ENCODE results near the gene DIABLO.
"Not testable (repeated sequence)": the region's sequence is repeated elsewhere in the genome, so short reads cannot be mapped to it uniquely, and the experiment has no call there.

The DIABLO gene

DNA sequence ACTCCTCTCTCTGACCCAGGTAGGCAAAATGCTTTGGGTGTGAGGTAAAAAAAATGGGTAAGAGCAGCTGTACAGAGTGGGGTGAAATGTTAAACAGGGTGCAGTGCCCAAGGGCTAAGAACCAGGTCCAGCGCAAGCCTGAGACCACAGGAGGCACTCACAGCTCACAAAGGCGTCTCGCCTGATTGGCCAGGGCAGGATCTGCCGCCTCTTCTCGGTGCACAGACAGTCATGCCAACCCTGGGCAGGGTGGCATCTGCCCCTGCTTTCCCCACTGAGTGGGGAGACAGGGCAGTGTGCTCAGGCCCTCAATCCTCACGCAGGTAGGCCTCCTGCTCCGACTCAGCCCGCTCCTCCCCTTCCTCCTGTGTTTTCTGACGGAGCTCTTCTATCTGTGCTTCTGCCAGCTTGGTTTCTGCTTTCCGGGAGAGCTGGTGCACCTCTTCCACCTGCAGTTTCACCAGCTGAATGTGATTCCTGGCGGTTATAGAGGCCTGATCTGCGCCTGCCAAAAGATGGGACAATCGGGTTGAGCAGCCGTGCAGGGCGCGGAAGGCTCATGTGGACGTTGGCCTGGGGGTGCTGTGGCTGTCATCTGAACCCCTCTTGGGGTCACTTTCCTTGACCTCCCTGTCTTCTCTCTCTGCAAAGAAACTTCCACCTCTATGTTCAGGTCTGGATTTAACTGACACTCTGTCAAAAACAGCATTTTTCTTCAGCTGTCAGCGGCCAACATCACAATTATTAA is 17.6 kb downstream of the DIABLO start:
- DNase-seq = no peak

DNA sequence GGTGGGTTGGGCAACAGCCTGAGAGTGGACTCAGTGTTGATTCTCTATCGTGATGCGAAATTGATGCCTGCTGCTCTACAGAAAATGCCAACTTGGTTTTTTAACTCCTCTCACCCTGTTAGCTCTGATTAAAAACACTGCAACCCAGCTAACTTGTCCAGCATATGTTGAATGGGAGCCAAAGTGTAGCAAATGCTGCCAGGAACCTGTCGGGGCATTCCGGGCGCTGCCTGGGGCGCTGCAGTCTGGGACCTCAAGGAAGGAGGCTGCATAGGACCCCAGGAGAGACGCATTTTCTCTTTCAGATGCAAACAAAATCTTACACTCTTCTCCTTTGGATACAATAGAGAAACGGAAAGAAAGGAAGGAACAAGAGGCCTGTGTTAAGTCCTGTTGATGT is 18.5 kb downstream of the DIABLO start:
- DNase-seq = no peak

DNA sequence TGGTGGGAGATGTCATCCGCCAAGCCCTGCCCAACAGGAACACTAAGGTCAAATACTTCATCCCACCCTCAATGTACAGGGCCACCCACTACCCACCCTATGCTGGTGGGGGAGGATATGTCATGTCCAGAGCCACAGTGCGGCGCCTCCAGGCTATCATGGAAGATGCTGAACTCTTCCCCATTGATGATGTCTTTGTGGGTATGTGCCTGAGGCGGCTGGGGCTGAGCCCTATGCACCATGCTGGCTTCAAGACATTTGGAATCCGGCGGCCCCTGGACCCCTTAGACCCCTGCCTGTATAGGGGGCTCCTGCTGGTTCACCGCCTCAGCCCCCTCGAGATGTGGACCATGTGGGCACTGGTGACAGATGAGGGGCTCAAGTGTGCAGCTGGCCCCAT is 18.9 kb downstream of the DIABLO start:
- DNase-seq = no peak

DNA sequence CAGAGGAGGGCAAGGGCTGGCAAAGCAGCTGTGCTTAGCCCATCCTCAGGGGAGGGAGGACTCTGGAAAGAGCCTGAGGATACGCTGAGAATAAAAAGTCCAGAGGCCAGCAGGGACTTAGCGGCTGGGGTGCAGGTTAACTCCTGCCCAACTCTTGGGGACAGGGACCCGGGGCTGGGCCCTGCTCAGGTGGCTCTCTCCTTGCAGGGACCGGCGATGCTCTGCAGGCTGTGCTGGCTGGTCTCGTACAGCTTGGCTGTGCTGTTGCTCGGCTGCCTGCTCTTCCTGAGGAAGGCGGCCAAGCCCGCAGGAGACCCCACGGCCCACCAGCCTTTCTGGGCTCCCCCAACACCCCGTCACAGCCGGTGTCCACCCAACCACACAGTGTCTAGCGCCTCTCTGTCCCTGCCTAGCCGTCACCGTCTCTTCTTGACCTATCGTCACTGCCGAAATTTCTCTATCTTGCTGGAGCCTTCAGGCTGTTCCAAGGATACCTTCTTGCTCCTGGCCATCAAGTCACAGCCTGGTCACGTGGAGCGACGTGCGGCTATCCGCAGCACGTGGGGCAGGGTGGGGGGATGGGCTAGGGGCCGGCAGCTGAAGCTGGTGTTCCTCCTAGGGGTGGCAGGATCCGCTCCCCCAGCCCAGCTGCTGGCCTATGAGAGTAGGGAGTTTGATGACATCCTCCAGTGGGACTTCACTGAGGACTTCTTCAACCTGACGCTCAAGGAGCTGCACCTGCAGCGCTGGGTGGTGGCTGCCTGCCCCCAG is 19.6 kb downstream of the DIABLO start:
- no peak for DNase-seq

DNA sequence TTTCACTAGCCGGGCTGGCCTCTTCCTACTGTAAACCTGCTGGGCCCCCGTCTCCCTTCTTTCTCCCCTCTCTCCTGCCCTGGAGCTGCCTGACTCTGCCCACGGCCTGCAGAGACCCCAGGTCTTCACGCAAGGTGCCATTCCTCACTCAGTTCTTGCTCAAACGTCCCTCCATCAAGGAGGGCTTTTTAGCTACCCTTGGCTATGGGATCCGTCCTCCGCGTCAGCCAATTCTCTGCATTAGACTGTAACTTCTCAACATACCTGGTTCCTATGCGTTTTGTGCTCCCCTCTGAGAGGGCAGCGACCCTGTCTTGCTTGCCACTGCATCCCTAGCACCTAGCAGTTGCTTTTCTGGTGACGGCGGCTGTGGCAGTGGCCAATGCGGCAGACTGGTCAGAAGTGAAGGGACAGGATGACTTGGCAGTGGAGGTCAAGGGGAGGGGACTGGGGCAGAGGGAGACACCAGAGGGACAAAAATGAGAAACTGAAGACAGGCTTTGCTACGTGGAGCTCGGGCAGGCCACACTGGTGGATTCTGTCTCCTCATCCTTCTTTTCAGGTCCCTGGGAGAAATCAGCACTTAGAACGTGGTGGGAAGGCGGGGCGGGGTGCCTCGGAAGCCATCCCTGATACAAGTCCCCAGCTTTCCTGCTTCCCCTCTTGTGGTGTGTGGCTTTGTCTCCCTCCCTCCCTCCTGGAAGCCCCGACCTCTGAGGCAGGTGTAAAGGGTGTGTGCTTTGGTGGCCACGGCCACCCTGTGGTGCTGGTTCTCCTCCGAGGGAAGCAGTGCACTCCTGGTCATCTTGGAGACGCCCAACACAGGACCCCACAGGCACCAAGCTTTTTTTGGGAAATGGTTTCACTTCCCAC is 20.6 kb downstream of the DIABLO start:
- DNase-seq = no peak

DNA sequence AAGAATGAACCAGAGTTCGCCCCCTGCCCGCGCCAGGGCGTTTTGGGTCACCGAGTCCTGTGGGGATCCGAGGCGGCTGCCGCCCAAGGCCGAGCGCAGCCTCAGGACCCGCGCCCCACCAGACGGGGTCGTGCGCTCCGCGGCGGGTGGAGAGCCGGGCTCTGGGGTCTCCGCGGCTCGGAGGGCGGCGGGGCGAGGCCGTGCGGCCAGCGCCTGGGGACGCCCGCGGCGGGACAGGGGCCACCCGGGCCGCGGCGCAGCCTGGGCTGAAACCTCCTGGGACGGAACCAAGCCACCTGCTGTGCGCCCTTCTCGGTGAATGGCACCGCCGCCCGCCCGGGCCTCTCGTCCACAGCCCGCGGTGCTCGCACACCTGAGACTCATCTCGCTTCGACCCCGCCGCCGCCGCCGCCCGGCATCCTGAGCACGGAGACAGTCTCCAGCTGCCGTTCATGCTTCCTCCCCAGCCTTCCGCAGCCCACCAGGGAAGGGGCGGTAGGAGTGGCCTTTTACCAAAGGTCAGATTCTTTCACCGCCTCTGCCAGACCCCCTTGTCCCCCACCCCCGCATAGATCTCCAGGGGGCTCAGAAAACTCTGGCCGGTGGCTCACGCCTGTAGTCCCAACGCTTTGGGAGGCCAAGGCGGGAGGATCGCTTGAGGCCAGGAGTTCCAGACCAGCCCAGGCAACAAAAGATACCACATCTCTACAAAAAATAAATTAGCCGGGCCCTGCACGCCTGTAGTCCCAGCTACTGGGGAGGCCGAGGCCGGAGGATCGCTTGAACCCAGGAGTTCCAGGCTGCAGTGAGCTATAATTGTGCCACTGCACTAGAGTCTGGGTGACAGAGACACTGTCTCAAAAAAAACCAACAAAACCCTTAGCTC is 21.4 kb downstream of the DIABLO start:
- DNase-seq = no peak

DNA sequence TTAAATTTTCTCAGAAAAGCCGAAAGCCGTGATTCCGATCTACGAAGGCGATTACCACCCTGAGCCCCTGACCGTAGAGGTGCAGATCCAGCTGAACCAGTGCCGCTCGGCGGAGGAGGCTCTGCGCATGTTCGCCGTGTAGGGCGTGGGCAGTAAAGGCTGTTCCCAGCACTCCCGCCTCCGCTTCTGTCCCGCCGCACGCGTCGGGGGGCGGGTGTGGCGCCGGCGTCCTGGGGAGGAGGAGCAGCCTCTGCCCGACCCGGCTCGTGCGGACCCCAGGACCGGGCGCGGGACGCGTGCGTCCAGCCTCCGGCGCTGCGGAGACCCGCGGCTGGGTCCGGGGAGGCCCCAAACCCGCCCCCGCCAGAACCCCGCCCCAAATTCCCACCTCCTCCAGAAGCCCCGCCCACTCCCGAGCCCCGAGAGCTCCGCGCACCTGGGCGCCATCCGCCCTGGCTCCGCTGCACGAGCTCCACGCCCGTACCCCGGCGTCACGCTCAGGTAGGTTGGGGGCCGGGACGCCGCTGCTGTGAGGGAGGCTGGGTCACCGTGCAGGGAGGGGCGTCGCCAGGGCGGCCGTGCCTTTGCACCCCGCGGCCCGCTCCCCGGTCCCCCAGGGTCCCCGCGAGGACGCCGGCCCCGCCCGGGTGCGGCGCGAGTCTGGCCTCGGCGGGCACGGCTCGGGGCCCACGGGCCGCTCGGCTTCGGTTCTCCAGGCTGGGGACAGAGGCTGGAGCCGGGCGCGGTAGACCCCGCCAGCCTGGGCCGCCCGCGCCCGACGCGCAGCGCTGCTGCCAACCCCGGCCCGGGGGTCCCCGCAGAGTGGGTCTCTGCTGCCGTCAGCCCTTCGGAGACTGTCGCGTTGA is 22.3 kb downstream of the DIABLO start, which contains the start of gene B3GNT4:
Gene B3GNT4 (plus strand): TSS at position 409 of the 866 bp plus-strand sequence. CDS start 910 bp downstream, outside the sequence.
- no peak for DNase-seq

DNA sequence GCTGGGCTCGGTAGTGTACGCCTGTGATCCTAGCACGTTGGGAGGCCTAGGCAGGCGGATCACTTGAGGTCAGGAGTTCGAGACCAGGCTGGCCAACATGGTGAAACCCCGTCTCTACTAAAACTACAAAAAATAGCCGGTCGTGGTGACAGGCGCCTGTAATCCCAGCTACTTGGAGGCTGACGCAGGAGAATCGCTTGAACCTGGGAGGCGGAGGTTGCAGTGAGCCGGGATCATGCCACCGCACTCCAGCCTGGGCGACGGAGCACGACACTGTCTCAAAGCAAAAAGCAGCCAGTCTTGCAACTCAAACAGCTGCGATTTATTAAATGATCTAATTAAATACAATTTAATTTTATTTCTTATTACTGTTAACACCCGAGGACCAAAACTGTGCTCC is 23.0 kb downstream of the DIABLO start:
- not testable (repeated sequence) for DNase-seq

DNA sequence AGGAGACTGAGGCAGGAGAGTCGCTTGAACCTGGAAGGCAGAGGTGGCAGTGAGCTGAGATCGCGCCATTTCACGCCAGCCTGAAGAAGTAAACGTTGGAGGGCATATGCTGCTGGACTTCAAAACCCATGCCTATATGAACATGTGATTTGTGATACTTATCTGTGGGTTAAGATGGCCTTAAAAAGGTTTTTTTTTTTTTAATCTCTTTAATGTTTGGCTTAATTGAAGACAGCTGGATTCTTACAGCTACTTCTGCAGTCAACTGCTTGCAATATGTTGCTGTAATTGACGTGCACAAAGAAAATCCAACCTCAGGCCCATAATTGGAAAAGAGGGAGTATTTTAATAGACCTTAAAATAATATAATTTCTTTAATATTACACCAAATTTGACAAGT is 23.8 kb downstream of the DIABLO start:
- no peak for DNase-seq

DNA sequence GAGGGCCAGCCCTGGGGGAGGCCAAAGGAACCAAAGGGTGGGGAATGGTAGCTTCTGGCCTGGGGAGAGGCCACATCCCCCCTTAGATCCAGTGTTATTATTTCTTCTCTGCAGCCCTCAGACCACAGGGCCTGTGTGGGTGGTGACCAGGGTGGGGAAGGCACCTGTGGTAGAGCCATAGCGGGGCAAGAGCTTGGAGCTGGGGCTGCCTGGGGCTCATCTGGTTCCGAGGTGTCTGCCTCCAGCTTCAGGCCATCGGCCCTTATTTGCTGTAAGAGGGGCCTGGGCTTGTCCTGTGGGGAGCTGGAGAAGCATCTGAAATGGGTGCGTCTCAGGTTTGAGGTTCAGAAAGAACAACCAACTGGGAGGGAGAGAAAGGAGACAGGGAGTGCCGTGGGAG is 24.5 kb downstream of the DIABLO start:
- no peak for DNase-seq

DNA sequence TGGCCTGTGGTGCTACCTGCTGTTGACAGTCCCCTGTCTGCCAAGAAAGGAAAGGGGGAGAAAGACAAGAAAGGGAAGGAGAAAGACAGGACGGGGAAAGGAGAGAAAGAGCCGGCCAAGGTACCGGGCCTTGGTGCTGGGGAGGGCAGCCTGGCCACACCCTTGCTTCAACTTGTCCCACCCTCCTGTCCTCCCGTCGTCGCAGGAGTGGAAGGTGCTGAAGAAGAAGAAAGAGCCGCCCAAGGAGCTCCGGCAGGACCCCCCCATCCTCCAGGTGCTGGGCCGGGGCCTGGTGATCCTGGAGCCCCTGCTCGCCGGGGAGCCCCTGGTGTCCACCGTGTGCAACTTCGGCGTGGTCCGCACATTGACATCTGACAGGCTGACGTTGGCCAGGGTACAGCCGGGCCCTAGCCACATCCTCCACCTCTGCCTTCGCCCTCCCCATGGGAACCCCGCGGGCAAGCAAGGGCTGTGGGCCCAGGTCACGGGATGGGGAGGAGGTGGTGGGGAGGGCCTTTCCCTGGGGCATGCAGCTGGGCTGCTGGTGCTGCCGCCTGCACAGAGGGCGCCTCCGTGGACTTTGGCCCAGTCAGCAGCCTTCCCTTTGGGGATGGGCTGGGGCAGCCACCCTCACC is 25.2 kb downstream of the DIABLO start:
- DNase-seq = no peak

DNA sequence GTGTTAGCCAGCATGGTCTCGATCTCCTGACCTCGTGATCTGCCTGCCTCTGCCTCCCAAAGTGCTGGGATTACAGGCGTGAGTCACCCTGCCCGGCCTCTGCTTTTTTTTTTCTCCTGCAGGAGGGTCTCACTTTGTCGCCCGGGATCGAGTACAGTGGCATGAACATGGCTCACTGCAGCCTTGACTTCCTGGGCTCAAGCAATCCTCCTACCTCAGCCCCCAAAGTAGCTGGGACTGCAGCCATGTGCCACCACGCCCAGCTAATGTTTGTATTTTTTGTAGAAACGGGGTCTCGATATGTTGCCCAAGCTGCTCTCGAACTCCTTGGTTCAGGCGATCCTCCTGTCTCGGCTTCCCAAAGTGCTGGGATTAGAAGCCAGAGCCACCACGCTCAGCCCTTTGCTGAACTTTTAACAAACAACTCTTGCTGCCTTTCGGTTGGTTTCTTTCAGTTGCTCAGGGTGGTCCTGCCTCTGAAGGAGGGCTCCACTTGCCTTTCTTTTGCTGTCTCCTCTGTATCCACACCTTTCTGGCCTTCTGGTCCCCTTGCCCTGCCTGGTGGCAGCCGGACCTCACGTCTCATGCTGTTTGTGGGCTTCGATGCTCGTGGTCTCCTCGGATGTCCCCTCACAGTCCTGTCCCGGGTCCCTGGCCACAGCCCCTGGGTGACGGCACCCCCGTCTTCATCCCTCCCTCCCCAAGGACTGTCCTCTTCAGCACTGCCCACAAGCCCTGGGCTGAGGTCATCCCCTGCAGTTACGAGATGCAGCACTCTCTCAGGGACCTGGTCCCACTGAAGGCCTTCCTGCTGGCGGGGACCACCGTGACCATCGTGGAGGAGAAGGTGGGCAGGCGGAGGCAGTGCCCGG is 26.1 kb downstream of the DIABLO start:
- DNase-seq = no peak

DNA sequence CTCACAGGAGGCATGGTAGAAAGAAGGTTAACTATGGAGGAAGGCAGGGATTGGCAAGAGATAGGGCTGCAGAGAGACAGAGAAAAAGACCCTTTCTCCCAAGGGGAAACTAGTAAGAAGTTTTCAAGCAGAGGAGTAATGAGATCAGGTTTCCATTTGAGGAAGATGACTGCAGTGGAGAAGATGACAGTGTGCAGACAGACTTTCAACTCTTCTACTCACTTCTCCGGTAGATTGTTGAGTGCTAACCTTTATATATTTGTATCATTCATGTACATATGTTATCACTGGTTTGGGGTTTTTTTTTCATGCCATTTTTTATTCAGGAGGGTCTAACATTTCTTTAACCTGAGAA is 28.3 kb downstream of the DIABLO start:
- no peak for DNase-seq

DNA sequence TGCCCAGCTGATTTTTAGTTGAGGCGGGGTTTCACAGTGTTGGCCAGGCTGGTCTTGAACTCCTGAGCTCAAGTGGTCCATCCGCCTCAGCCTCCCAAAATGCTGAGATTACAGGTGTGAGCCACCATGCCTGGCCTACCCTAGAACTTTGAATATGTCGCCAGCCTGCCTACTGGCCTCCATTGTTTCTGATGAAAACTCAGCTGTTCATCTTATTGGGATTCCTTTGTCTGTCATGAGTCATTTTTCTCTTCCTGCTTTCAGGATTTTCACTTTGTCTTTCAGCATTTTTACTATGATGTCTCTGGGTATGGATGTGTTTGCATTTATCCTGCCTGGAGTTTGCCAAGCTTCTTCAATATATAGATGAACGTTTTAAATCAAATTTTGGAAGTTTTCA is 30.4 kb downstream of the DIABLO start:
- no peak for DNase-seq

DNA sequence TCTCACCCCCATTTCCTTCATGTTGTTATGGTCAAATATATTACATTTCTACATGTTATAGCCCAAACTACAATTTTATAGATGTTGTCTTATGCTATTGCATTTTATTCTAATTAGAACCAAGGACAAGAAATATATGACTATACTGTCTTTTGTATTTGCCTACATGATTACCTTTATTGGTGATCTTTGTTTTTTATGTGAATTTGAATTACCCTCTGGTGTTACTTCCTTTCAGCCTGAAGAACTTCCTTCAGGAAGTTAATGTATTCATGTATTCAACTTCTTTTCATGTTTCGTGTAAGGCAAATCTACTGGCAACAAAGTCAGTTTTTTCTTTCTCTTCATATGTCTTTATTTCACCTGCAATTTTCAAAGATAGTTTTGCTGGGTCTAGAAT is 31.0 kb downstream of the DIABLO start:
- DNase-seq = no peak

DNA sequence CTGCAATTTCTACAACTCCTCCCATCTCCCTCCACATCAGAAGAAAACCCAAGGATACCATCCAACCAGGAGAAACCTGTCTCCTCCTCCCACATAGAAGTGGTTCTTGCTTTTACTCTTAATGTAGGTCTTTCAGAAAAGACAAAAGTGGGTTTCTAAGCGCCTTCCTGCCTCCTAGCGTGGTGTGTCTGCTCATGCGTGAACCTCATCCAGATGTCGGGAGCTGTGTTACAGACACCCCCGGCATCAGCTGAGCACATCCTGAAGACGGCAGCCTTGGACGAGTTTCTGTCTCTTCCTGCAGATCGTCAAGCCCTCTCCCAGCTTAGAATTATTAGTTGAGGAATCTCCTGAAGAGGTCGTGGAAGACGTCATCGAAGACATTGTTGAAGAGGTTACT is 33.4 kb downstream of the DIABLO start:
- DNase-seq = no peak

DNA sequence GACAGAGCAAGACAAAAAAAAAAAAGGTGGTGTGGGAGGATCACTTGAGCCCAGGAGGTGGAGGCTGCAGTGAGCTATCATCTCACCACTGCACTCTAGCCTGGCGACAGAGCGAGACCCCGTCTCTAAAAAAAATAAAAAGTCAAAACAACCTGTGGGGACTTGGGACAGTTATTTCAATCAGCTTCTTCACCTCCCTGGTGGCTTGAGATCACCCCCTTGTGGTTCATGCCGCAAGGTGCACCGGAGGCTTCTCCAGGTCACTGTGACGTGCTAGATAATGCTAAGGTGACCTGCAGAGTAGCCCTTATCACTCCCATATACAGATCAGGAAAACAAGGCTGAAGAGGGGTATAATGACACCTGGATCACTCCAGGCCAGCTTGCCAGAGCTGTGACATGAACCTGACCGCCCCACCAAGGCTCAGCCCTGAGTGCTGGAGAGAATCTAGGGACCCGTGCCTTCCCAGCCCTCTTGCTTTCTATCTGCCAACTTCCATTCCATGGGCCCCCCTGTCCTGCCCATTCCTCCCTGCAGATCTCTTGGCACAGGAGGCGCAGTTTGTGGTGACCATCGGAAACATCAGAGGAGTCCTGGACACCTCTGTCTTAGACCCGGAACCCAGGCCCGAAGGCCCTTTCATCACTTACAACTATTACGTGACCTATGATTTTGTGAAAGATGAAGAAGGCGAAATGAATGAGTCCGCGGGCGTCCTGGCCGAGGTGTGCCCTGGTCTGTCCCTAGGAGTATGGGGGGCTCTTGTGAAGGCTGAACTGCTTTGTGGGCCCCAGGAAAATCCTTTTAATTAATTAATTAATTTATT is 34.8 kb downstream of the DIABLO start:
- DNase-seq = no peak

DNA sequence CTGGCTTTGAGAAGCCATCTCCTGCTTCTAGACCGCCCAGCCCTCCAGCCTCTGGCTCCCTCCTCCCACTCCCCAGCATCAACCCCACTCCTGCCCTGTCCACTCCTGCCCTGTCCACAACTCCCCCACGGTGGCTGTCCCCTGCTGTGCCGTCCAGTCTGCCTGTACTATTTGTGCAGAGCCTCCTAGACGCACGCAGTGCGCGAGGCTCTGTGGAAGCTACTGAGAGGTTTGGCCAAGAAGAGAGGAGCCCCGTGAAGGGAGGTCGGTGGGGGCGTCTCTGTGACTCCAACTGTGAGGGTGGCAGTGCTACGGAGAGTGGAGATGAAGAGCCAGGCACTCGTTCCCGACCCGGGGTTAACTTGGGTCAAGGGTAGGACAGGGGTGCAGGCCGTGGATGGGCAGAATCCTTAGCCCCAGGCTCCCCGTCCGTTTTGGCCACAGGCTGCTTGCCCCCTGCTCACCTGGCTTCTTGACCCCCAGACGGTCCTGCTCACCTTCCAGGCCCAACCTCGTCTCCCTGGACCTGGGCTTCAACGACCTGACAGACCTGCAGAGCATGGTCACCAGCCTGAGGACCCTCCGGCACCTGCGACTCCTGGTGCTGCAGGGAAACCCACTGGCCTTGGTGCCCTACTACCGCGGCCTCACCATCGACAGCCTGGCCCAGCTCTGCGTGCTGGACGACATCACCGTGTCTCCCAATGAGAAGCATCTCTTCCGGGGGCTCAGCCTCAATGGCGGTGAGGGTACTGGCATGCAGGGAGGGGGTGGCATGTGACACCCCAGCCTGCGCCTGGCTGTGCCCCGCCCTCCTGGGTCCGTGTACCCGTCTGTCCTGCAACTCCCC is 36.0 kb downstream of the DIABLO start:
- no peak for DNase-seq

All from DMS 273 treated with DMSO at 0.1 percent for 48 hours (cell line).